Ascending aorta (tissue), 2 donors: ENCODE data around the gene CLMP. TPM values are rescaled to one million over a fixed set of nuclear protein-coding genes. Genes with fewer than 3 reads are reported as not detected.
"Not testable (repeated sequence)": the region's sequence is repeated elsewhere in the genome, so short reads cannot be mapped to it uniquely, and the experiment has no call there.

Source experiments
- DNase-seq, 2 donors: peaks; one replicate each; pipeline ENCODE4 v3.0.0-alpha.2; 2019; ENCODE audit warnings: low spot score in 2 of 2
- H3K27ac ChIP-seq, 2 donors: fragments of 200-600 bp; sonication (generic); one replicate each; pipeline ENCODE4 v1.5.1; 2016 to 2017; ENCODE audit warnings: mild to moderate bottlenecking in 1 of 2
- H3K27me3 ChIP-seq: fragments of 200-600 bp; sonication (generic); one replicate; pipeline ENCODE4 v1.5.1; 2017
- H3K36me3 ChIP-seq, 2 donors: fragments of 200-600 bp; sonication (generic); one replicate each; pipeline ENCODE4 v1.5.1; 2016
- H3K4me1 ChIP-seq, 2 donors: fragments of 200-600 bp; sonication (generic); one replicate each; pipeline ENCODE4 v1.5.1; 2016 to 2017; ENCODE audit warnings: mild to moderate bottlenecking in 1 of 2
- H3K4me3 ChIP-seq, 2 donors: fragments of 200-600 bp; sonication (generic); one replicate each; pipeline ENCODE4 v1.5.1; 2016 to 2017; ENCODE audit warnings: mild to moderate bottlenecking in 1 of 2
- H3K9me3 ChIP-seq, 2 donors: fragments of 200-600 bp; sonication (generic); one replicate each; pipeline ENCODE4 v1.5.1; 2016
- intact Hi-C: fragments of 100-400 bp; cut with DNase I; formaldehyde crosslinking; loops from one replicate; pipeline ENCODE4 v1.15.1; 2023
- total RNA-seq: library from RNA; depleted of rRNA; stranded (reverse); fragments of >200 nt; gene quantifications from one replicate; pipeline ENCODE4 v1.1.0, GENCODE V29; 2016
- TF ChIP-seq, protein P1 (sequence below), 3 experiments: fragments of 200-600 bp in 2 of 3; fragments of 450-650 bp in 1 of 3; sonication (generic) in 2 of 3; IDR thresholded peaks; one replicate each; pipeline ENCODE4 v1.5.1; 2016 to 2019; ENCODE audit warnings: antibody characterized with exemption in 3 of 3, mild to moderate bottlenecking in 1 of 3, moderate library complexity in 1 of 3

Gene CLMP
- total RNA-seq, 1 donor from 2014 or later, result 70.6 TPM

DNA sequence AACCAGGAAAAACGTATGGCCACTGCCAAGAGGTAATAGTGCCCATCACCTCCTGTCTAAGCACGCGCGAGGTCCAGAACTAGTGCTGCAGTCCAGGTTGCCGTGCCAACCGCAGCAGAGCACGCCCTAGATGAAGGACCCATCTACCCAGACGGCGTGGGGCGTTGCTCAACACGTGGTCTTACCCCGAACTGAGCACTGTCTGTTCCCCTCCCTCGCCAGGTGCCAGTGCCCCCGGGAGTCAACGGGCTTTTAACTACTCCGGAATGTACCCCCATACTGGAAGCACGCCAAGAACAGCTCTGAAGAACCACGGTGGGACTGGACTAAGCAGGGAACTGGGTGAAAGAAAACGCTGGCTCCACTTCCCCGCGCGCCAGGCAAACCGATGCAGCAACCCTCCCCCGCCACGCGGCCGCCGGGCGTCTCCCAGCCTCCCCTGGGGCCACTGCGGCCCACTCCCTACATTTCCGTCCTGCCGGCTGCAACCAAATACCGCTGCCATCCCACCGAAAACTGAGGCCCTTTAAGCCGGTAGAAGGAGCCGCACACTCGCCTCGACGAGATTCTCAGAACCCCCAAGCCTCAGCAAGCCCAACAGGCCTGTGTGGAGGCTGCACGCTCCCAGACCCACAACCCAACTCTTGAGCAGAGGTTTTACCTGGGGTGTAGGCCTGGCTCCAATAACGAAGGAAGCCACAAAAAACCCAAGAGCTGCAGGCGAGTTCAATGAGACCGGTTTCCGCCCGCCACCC, 133.5 kb downstream of the CLMP start, which contains the start of gene HSPA8:
HSPA8 (minus strand) TSS at position 734 of the 755 bp plus-strand sequence. CDS start 812 bp downstream, outside the sequence.
- peaks cover 6 to 48% of the 10 kb centered on the region in 2 donors for H3K4me1 ChIP-seq
- no peaks in the 10 kb centered on the region for H3K27me3 ChIP-seq
- intact Hi-C loops, result loop anchor here (2.0 to 5.0 kb wide), 3 partner anchors 131 to 1769 kb away; partner anchors contain the start of genes JHY and SC5D
- peak within 1 kb of the TSS; percentile 98 to 100 for H3K27ac ChIP-seq
- H3K36me3 ChIP-seq, result peaks cover 42 to 47% of the 10 kb centered on the region in 2 donors
- peak within 1 kb of the TSS; percentile 83 to 88 for H3K4me3 ChIP-seq
- DNase-seq, result peak; percentile 44 to 85
- TF ChIP-seq, protein P1, sequence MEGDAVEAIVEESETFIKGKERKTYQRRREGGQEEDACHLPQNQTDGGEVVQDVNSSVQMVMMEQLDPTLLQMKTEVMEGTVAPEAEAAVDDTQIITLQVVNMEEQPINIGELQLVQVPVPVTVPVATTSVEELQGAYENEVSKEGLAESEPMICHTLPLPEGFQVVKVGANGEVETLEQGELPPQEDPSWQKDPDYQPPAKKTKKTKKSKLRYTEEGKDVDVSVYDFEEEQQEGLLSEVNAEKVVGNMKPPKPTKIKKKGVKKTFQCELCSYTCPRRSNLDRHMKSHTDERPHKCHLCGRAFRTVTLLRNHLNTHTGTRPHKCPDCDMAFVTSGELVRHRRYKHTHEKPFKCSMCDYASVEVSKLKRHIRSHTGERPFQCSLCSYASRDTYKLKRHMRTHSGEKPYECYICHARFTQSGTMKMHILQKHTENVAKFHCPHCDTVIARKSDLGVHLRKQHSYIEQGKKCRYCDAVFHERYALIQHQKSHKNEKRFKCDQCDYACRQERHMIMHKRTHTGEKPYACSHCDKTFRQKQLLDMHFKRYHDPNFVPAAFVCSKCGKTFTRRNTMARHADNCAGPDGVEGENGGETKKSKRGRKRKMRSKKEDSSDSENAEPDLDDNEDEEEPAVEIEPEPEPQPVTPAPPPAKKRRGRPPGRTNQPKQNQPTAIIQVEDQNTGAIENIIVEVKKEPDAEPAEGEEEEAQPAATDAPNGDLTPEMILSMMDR (IDR thresholded peaks at IDR 0.05), result no peak
- no peaks in the 10 kb centered on the region for H3K9me3 ChIP-seq

DNA sequence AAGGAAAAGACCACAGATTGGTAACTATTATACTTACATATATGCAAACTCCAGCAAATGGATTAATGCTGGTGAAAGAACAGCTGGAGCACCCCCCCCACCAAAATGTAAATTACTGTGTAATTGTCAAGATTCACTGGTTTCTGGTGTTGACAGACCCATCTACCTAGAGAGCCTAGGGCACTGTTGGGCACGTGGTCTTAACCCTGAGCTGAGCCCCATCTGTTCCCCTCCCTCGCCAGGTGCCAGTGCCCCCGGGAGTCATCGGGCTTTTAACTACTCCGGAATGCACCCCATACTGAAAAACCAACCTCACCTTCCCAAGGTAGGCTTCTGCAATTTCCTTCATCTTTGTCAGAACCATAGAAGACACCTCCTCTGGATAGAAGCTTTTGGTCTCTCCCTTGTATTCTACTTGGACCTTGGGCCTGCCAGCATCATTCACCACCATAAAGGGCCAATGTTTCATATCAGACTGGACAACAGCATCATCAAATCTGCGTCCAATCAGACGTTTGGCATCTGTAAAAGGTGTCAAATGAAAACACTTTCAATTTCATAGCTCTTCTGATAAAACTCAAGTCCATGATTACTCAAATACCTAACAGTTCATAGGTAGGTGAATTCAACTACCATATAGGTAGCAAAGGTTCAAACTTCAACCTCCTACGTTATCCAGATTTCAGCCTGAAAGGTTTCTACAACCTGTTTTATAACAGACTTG, 134.6 kb downstream of the CLMP start:
- TF ChIP-seq, protein P1 (IDR thresholded peaks at IDR 0.05), result no peak
- no peak for DNase-seq
- Histone ChIP-seq H3K36me3 (peaks cover 54 to 58% of the 10 kb centered on the region in 2 donors), H3K27ac (peak overlapping the region; percentile 11 to 100), H3K27me3 (no peaks in the 10 kb centered on the region), H3K4me3 (peak overlapping the region; percentile 83 to 88), H3K9me3 (no peaks in the 10 kb centered on the region), H3K4me1 (peaks cover 6 to 57% of the 10 kb centered on the region in 2 donors)
- intact Hi-C loops, result loop anchor here (5.0 kb wide), 2 partner anchors 132 to 178 kb away; partner anchors contain the start of gene JHY

DNA sequence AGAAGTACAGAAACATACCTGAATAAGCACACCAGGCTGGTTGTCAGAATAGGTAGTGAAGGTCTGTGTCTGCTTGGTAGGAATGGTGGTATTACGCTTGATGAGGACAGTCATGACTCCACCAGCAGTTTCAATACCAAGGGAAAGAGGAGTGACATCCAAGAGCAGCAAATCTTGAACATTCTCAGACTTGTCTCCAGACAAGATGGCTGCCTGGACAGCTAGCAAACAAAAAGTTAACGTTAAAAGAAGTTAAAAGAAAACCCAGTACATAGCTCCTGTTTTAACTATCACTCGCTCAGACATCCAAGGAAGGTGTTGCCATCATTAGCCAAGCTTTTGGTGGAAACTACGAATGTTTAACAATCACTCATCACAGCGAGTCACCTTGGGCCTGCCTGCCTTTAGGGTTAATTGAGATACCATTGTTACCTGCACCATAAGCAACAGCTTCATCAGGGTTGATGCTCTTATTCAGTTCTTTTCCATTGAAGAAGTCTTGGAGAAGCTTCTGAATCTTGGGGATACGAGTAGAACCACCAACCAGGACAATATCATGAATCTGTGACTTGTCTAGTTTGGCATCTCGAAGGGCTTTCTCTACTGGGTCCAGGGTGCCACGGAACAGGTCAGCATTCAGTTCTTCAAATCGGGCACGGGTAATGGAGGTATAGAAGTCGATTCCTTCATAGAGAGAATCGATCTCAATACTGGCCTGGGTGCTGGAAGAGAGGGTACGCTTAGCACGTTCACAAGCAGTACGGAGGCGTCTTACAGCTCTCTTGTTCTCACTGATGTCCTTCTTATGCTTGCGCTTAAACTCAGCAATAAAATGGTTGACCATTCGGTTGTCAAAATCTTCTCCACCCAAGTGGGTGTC, 135.8 kb downstream of the CLMP start:
- not testable (repeated sequence) for H3K27me3 ChIP-seq, H3K9me3 ChIP-seq, DNase-seq
- Histone ChIP-seq H3K27ac (peak overlapping the region in 1 of 2 donors; percentile 13), H3K4me3 (peak overlapping the region; percentile 83 to 88), H3K36me3 (peaks cover 63% of the 10 kb centered on the region in 2 donors), H3K4me1 (peaks cover 6 to 52% of the 10 kb centered on the region in 2 donors)
- intact Hi-C loops, result loop anchor here (10.0 kb wide), 1 partner anchor 194 kb away; no protein-coding TSS in a partner anchor

DNA sequence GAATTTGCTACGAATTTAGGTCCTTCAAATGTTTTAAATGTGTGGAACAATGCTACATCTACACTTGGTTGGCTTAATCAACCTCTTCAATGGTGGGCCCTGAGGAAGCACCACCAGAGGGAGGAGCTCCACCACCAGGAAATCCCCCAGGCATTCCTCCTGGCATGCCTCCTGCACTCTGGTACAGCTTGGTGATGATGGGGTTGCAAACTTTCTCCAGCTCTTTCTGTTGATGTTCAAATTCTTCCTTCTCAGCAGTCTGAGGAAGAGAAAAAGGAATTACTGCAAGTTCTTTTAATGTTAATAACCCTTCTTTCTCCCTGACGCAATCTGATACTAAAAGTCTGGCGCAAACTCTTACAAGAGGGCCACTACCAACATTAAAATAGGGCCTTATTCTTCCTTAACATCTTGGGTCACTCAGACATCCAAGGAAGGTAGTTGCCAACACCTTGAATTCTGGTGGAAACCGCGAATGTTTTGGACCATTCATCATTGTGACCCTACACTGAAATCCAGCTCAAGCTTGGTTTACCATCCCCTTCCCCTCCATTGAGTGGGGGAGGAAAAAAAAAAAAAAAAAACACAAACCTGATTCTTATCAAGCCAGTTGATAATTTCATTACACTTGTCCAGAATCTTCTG, 137.3 kb downstream of the CLMP start:
- no peaks in the 10 kb centered on the region for H3K9me3 ChIP-seq
- DNase-seq, result no peak
- H3K36me3 ChIP-seq, result peaks cover 71 to 75% of the 10 kb centered on the region in 2 donors
- H3K4me1 ChIP-seq, result peaks cover 6 to 45% of the 10 kb centered on the region in 2 donors
- intact Hi-C loops, result loop anchor here (10.0 kb wide), 1 partner anchor 193 kb away; no protein-coding TSS in a partner anchor
- H3K4me3 ChIP-seq, result peak overlapping the region in 1 of 2 donors; percentile 83
- TF ChIP-seq, protein P1 (IDR thresholded peaks at IDR 0.05), result no peak
- H3K27me3 ChIP-seq, result no peaks in the 10 kb centered on the region
- peak overlapping the region in 1 of 2 donors; percentile 11 for H3K27ac ChIP-seq

DNA sequence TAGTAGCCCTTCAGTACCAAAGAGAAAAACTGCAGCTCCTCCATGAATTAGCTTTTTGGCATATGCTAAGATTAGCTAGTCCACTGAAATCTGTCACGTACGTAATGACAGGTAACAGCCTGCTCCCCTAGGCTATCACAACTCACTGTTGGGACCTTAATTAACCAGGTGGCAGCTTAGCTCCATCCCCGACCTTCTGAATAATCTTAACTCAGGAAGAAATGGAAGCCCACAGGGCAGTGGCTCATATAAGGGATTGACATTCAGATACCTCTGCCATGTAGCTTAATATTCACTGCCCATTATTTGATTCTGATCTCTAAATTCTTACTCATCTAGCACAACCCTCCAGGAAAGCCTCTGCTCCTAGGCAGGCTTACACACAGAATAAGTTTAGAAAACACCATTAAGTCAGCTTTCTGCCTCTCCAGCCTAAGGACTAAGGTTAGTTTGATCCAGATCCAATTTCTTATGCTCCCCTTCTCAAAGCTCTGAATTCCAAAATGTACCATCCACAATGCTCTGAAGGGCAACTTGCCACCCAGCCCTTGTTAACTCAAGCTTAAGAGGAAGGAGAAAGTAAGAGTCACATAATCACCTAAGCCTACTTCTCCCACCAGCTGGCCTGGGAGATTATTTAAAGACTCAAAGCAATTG, 138.1 kb downstream of the CLMP start:
- H3K4me3 ChIP-seq, result peak overlapping the region in 1 of 2 donors; percentile 83
- intact Hi-C loops, result loop anchor here (10.0 kb wide), 1 partner anchor 192 kb away; no protein-coding TSS in a partner anchor
- TF ChIP-seq, protein P1 (IDR thresholded peaks at IDR 0.05), result no peak
- no peak overlapping the region for H3K27ac ChIP-seq
- peaks cover 71 to 75% of the 10 kb centered on the region in 2 donors for H3K36me3 ChIP-seq
- DNase-seq, result no peak
- no peaks in the 10 kb centered on the region for H3K9me3 ChIP-seq
- peaks cover 6 to 45% of the 10 kb centered on the region in 2 donors for H3K4me1 ChIP-seq
- H3K27me3 ChIP-seq, result no peaks in the 10 kb centered on the region
